Fibroblast of pulmonary artery (primary cell): ENCODE measurements around the gene MATN1.

Source experiments
- DNase-seq: peaks from one replicate; pipeline ENCODE4 v3.0.0-alpha.2; 2010; ENCODE audit warnings: low read depth
- H3K4me3 ChIP-seq: replicated peaks from 2 replicates; pipeline ENCODE4 v1.5.1; 2011; ENCODE audit warnings: low read depth, mild to moderate bottlenecking, control low read depth, low read length, moderate library complexity
- TF ChIP-seq, protein P1 (sequence below): IDR thresholded peaks from 2 replicates; pipeline ENCODE4 v1.5.1; 2011; ENCODE audit warnings: mild to moderate bottlenecking, control low read depth, low read length, inconsistent platforms; ENCODE audit errors: missing control alignments

The MATN1 gene

DNA sequence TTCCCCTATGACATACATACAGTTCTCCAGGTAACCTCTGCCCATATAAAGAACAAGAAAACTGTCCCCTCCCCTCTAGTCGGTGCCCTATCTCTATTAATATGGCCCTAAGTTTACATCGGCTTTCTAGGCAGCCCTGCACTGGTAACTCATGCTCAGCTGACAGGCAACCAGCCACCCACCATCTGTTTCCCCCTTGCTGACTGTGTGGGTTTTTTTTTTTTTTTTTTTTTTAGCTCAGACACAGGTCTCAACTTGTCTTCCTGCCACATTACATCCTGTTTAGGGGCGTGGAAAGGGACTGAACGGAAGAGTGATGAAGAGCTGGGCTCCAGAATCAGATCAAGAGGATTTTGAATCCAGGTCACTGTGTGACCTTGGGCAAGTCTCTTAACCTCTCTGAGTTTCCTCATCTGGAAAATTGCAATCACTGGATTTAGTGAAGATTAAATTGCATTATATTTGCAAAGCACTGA, 20.2 kb upstream of the MATN1 start:
- TF ChIP-seq, protein P1, sequence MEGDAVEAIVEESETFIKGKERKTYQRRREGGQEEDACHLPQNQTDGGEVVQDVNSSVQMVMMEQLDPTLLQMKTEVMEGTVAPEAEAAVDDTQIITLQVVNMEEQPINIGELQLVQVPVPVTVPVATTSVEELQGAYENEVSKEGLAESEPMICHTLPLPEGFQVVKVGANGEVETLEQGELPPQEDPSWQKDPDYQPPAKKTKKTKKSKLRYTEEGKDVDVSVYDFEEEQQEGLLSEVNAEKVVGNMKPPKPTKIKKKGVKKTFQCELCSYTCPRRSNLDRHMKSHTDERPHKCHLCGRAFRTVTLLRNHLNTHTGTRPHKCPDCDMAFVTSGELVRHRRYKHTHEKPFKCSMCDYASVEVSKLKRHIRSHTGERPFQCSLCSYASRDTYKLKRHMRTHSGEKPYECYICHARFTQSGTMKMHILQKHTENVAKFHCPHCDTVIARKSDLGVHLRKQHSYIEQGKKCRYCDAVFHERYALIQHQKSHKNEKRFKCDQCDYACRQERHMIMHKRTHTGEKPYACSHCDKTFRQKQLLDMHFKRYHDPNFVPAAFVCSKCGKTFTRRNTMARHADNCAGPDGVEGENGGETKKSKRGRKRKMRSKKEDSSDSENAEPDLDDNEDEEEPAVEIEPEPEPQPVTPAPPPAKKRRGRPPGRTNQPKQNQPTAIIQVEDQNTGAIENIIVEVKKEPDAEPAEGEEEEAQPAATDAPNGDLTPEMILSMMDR: no peak
- DNase-seq: no peak
- H3K4me3 ChIP-seq: no peak overlapping the region

DNA sequence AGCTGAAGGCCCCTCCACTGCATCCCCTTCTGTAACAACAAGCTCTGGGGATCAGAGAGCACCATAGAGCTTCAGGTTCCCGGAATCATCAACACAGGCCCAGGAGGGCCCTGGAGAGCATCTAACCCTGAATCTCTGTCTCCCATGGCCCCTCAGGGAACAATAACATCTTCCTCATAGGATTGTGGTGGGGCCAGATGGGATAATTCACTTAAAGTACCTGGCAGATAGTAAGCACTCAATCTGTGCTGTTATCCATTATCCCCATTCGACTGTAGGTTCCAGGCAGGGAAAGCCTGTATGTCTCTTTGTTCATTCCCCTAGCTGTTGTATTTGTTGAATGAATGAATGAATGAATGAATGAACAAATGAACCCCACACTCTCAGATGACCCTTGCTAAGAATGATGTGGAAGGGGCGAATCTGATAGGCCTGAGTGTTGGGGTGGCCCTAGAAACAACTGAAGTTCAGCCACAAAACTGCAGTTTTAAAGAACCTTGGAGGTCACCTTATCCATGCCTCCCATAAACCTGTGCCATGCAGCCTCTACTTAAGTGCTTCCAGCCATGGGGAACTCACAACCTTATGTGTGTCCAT, 19.7 kb upstream of the MATN1 start:
- H3K4me3 ChIP-seq: no peak overlapping the region
- TF ChIP-seq, protein P1: no peak
- DNase-seq: no peak

GRCh38 chr1:30742300-30742962, 19.0 kb upstream of the MATN1 start:
- DNase-seq: no peak
- TF ChIP-seq, protein P1: no peak
- no peak overlapping the region for H3K4me3 ChIP-seq

GRCh38 chr1:30741239-30741894, 18.0 kb upstream of the MATN1 start:
- TF ChIP-seq, protein P1: no peak
- H3K4me3 ChIP-seq: no peak overlapping the region
- no peak for DNase-seq

GRCh38 chr1:30740251-30741238, 17.2 kb upstream of the MATN1 start:
- no peak for DNase-seq
- TF ChIP-seq, protein P1: no peak
- H3K4me3 ChIP-seq: no peak overlapping the region

- TF ChIP-seq, protein P1: no peak
- no peak for DNase-seq
- no peak overlapping the region for H3K4me3 ChIP-seq
These were observed 16.2 kb upstream of the MATN1 start for GRCh38 chr1:30739601-30740000.
